HCT116 (cell line): Measurements from ENCODE around the gene PDIA2.

Experiments used
- CEBPB ChIP-seq: IDR thresholded peaks from 2 replicates; pipeline ENCODE4 v1.6.1; 2012; ENCODE audit warnings: low read depth
- CTCF ChIP-seq, 3 experiments: fragments of 200-600 bp in 1 of 3; sonication (generic) in 1 of 3; IDR thresholded peaks in 2 of 3; conservative IDR thresholded peaks in 1 of 3; 2 replicates each; pipeline ENCODE4 v1.5.1; 2012 to 2017; ENCODE audit warnings: low read depth in 2 of 3, low read length in 2 of 3, antibody characterized with exemption in 1 of 3, borderline replicate concordance in 1 of 3, control low read depth in 1 of 3, mild to moderate bottlenecking in 1 of 3, mixed read lengths in 1 of 3, mixed run types in 1 of 3, moderate library complexity in 1 of 3; ENCODE audit not compliant: insufficient read depth in 1 of 3
- EGR1 ChIP-seq: IDR thresholded peaks from 2 replicates; pipeline ENCODE4 v1.6.1; 2012; ENCODE audit warnings: low read depth
- EZH2 ChIP-seq: fragments of 200-600 bp; sonication (generic); IDR thresholded peaks from 2 replicates; pipeline ENCODE4 v1.6.1; 2017; ENCODE audit warnings: antibody characterized with exemption, mixed run types
- POLR2A ChIP-seq: IDR thresholded peaks from 2 replicates; pipeline ENCODE4 v1.7.0; 2011; ENCODE audit warnings: borderline replicate concordance; ENCODE audit not compliant: insufficient read depth, insufficient read length; ENCODE audit errors: extremely low read depth
- POLR2AphosphoS5 ChIP-seq: IDR thresholded peaks from 2 replicates; pipeline ENCODE4 v1.6.1; 2011; ENCODE audit warnings: mild to moderate bottlenecking, low read depth, low read length, moderate library complexity
- SRF ChIP-seq: IDR thresholded peaks from 2 replicates; pipeline ENCODE4 v1.6.1; 2012; ENCODE audit warnings: low read depth
- ZFX ChIP-seq: fragments of 450-650 bp; IDR thresholded peaks from 2 replicates; pipeline ENCODE4 v1.6.1; 2017
- ZNF274 ChIP-seq: fragments of 200-500 bp; sonication (Bioruptor generic); IDR thresholded peaks from 2 replicates; pipeline ENCODE4 v1.6.1; 2014; ENCODE audit warnings: mild to moderate bottlenecking, low read depth, low read length, inconsistent platforms

- no peak for TF ChIP-seq CTCF (IDR thresholded peaks at IDR 0.05 in 2 of 3, conservative IDR thresholded peaks at IDR 0.05 in 1 of 3; ENCODE audit: borderline replicate concordance in 1 of 3, insufficient read depth in 1 of 3, low read depth in 2 of 3, low read length in 2 of 3)
- TF ChIP-seq EZH2: no peak
- TF ChIP-seq ZFX: no peak
- TF ChIP-seq POLR2AphosphoS5: no peak
- no peak for TF ChIP-seq EGR1
- no peak for TF ChIP-seq CEBPB
- no peak for TF ChIP-seq SRF
- TF ChIP-seq POLR2A: no peak
- no peak for TF ChIP-seq ZNF274
Measured at GRCh38 chr16:270381-271255, 12.3 kb upstream of the PDIA2 start.
